Stomach (tissue), 4 donors: ENCODE measurements around the gene CYP24A1.

Experiments
- CTCF ChIP-seq, 7 experiments: fragments of 450-650 bp in 4 of 7; fragments of 200-600 bp in 3 of 7; sonication (generic) in 3 of 7; IDR thresholded peaks; one replicate each; pipeline ENCODE4 v1.5.1; 2016 to 2019; ENCODE audit warnings: antibody characterized with exemption in 7 of 7, control low read depth in 2 of 7, mild to moderate bottlenecking in 1 of 7
- POLR2A ChIP-seq, 4 donors: fragments of 450-650 bp; IDR thresholded peaks; one replicate each; pipeline ENCODE4 v1.6.1; 2016; ENCODE audit warnings: antibody characterized with exemption in 4 of 4, control low read depth in 2 of 4, mild to moderate bottlenecking in 1 of 4, moderate library complexity in 1 of 4
- POLR2AphosphoS5 ChIP-seq, 3 donors: sonication (generic); formaldehyde crosslinking; IDR thresholded peaks; one replicate each; pipeline ENCODE4 v1.6.1; 2016; ENCODE audit warnings: antibody characterized with exemption in 3 of 3

- TF ChIP-seq POLR2AphosphoS5 (IDR thresholded peaks at IDR 0.05) (no peak), CTCF (IDR thresholded peaks at IDR 0.05) (no peak), POLR2A (IDR thresholded peaks at IDR 0.05) (no peak)
Measured at GRCh38 chr20:54138427-54138826, 35.4 kb downstream of the CYP24A1 start.
